ENCODE results near the gene LSAMP. TPM values are rescaled to one million over a fixed set of nuclear protein-coding genes. Genes with fewer than 3 reads are reported as not detected.

Gene LSAMP
- total RNA-seq, 6 experiments from 2014 or later, result under 0.01 to 0.22 (median 0.12) TPM; not detected in 1

DNA sequence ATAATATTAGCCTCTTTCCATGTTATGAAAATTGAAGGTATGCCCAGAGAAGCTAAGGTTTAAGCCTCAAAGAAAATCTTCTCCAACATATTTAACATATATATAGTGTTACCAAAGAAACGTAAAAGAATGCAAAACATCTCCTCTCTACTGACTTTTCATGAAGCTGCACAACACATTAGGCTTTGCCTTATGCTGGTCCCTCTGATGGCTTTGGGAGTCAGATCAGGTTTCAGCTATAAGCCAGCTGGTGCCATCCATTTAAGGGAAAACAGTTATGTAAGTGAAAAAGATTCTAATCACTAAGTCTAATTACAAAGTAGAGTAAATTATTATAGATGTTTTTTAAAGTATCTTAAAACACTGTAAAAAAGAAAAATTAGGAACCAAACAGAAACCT is 410.5 kb downstream of the LSAMP start:
- intact Hi-C loops (cut with DNase I), result no loop called here
- Histone ChIP-seq H3K4me1 (no peaks in the 10 kb centered on the region), H3K27ac (no peak overlapping the region), H3K36me3 (no peaks in the 10 kb centered on the region), H3K9me3 (no peaks in the 10 kb centered on the region), H3K4me3 (no peak overlapping the region), H3K27me3 (no peaks in the 10 kb centered on the region)
- DNase-seq (no peak), ATAC-seq (no peak)
- TF ChIP-seq, protein P1, sequence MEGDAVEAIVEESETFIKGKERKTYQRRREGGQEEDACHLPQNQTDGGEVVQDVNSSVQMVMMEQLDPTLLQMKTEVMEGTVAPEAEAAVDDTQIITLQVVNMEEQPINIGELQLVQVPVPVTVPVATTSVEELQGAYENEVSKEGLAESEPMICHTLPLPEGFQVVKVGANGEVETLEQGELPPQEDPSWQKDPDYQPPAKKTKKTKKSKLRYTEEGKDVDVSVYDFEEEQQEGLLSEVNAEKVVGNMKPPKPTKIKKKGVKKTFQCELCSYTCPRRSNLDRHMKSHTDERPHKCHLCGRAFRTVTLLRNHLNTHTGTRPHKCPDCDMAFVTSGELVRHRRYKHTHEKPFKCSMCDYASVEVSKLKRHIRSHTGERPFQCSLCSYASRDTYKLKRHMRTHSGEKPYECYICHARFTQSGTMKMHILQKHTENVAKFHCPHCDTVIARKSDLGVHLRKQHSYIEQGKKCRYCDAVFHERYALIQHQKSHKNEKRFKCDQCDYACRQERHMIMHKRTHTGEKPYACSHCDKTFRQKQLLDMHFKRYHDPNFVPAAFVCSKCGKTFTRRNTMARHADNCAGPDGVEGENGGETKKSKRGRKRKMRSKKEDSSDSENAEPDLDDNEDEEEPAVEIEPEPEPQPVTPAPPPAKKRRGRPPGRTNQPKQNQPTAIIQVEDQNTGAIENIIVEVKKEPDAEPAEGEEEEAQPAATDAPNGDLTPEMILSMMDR (IDR thresholded peaks at IDR 0.05), result no peak
- no peak for TF ChIP-seq POLR2A (IDR thresholded peaks at IDR 0.05)
- WGBS (ENCODE audit: insufficient coverage, low coverage, low lambda C conversion rate, missing lambda C conversion rate), result 42% methylated on average over 1 of the region's 1 CpG

DNA sequence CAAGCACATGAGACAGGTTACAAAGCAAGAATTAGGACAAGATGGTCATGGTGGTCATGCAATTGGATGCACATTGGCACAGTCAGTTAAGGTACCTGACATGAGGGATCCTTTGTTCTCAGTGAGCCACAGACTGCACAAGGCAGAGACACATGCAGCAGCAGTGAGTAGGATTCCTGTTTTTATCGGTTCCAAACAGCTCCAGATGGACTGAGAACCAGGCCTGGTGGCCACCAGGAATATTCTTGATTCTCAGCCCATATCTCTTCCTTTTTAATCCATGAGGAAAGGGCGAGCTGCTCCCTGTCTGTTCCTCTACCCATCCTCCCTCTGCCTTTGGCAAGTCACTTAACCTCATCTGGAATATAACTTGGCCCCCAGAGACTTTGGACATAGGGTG is 411.2 kb downstream of the LSAMP start:
- intact Hi-C loops (cut with DNase I), result no loop called here
- Histone ChIP-seq H3K4me1 (no peaks in the 10 kb centered on the region), H3K27ac (no peak overlapping the region), H3K9me3 (no peaks in the 10 kb centered on the region), H3K36me3 (no peaks in the 10 kb centered on the region), H3K27me3 (no peaks in the 10 kb centered on the region), H3K4me3 (no peak overlapping the region)
- ATAC-seq, result no peak
- 59% methylated on average over 2 of the region's 2 CpGs for WGBS (ENCODE audit: insufficient coverage, low coverage, low lambda C conversion rate, missing lambda C conversion rate)
- TF ChIP-seq POLR2A (IDR thresholded peaks at IDR 0.05), result no peak
- TF ChIP-seq, protein P1 (IDR thresholded peaks at IDR 0.05), result no peak
- no peak for DNase-seq

DNA sequence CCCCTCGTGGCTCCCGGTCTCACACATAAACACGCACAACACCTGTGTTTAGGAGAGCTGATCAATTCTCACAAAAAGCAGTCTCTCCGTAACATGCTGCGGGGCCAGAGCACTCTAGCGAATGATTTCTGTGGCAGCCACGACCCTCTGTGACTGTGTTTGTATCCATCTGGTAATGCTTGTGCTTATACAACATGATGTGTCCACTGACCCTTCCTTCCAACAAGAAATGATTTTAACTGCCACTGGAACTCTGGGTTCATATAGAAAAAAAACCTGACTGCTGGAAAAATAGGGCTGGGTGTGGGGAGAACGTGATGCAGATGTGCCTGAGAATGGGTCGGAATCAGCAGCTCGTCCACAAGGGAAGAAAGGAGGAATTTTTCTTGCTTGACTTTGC is 411.8 kb downstream of the LSAMP start:
- Histone ChIP-seq H3K36me3 (no peaks in the 10 kb centered on the region), H3K9me3 (no peaks in the 10 kb centered on the region), H3K4me1 (no peaks in the 10 kb centered on the region), H3K27me3 (no peaks in the 10 kb centered on the region), H3K27ac (no peak overlapping the region), H3K4me3 (no peak overlapping the region)
- no peak for ATAC-seq
- TF ChIP-seq, protein P1 (IDR thresholded peaks at IDR 0.05), result no peak
- no peak for TF ChIP-seq POLR2A (IDR thresholded peaks at IDR 0.05)
- WGBS (ENCODE audit: insufficient coverage, low coverage, low lambda C conversion rate, missing lambda C conversion rate), result 66% methylated on average over 10 of the region's 10 CpGs
- no peak for DNase-seq
- intact Hi-C loops (cut with DNase I), result no loop called here

DNA sequence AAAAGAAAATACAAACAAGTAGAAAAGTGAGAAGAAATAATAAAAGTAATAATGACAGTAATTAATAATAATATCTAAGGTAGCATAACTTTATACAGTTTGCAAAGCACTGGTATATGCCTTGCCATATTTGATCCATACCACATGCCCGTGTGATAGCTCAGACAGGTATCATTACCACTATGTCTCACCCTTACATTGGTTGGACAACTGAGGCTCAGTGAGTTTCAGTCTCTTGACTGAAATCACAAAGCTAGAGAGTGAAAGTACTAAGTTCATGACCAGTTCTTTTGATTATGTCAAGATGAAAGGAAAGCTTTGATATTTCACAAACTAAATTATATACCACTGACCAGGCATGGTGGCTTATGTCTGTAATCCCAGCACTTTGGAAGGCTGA is 413.1 kb downstream of the LSAMP start:
- TF ChIP-seq, protein P1 (IDR thresholded peaks at IDR 0.05), result no peak
- no peak for TF ChIP-seq POLR2A (IDR thresholded peaks at IDR 0.05)
- Histone ChIP-seq H3K27ac (no peak overlapping the region), H3K4me1 (no peaks in the 10 kb centered on the region), H3K36me3 (no peaks in the 10 kb centered on the region), H3K9me3 (no peaks in the 10 kb centered on the region), H3K4me3 (no peak overlapping the region), H3K27me3 (no peaks in the 10 kb centered on the region)
- ATAC-seq, result no peak
- intact Hi-C loops (cut with DNase I), result no loop called here
- no peak for DNase-seq
- WGBS (ENCODE audit: insufficient coverage, low coverage, low lambda C conversion rate, missing lambda C conversion rate), result 22% methylated on average over 1 of the region's 1 CpG
